NCI-H82 treated with DMSO at 0.1 percent for 48 hours (cell line): Measurements from ENCODE around the gene FAM163B.

Experiments used
- DNase-seq: peaks from one replicate; lab custom pipeline; 2025; ENCODE audit not compliant: unreplicated experiment; lab: John Stamatoyannopoulos, UW

Gene FAM163B

GRCh38 chr9:133529457-133529856 lies 79.7 kb downstream of the FAM163B start:
- no peak for DNase-seq

GRCh38 chr9:133528876-133529241 lies 80.3 kb downstream of the FAM163B start:
- DNase-seq = no peak

GRCh38 chr9:133528001-133528875 lies 81.0 kb downstream of the FAM163B start:
- DNase-seq = no peak

- DNase-seq = no peak
Observed at GRCh38 chr9:133527444-133527920, 81.7 kb downstream of the FAM163B start.
